B cell (primary cell): ENCODE data around the gene PACRG. TPM values are rescaled to one million over a fixed set of nuclear protein-coding genes. Genes with fewer than 3 reads are reported as not detected.

ENCODE experiments used
- ATAC-seq: fragments of 200-7000 bp; cut with Tn5 transposase; one replicate; pipeline ENCODE4 v1.10.0; 2021; ENCODE audit warnings: low read depth, mild to moderate bottlenecking, moderate number of reproducible peaks, moderate library complexity
- CTCF ChIA-PET: fragments of 350-600 bp; sonication (Branson Sonifier 250); formaldehyde crosslinking; loops from one replicate; lab custom pipeline; 2021; ENCODE audit warnings: antibody characterized with exemption, inconsistent platforms; lab: Charles Lee
- POLR2A ChIA-PET: fragments of 350-600 bp; sonication (Branson Sonifier 250); formaldehyde crosslinking; loops from one replicate; lab custom pipeline; 2021; ENCODE audit warnings: antibody characterized with exemption; lab: Charles Lee
- DNase-seq: peaks from one replicate; pipeline ENCODE4 v3.0.0; 2013
- H2AFZ ChIP-seq: 2 replicates; pipeline ENCODE4 v1.6.1; 2012; ENCODE audit warnings: mild to moderate bottlenecking, low read depth, low read length; ENCODE audit not compliant: insufficient read depth, poor library complexity, severe bottlenecking
- H3K27ac ChIP-seq, 2 donors: 1 replicate in 1 of 2; 2 replicates in 1 of 2; pipeline ENCODE4 v1.5.1; 2012 to 2013; ENCODE audit warnings: low read length in 2 of 2, mild to moderate bottlenecking in 2 of 2, moderate library complexity in 1 of 2
- H3K27me3 ChIP-seq, 4 experiments: fragments of 200-600 bp in 1 of 4; sonication (generic) in 1 of 4; replicated peaks in 1 of 4; 1 replicate in 2 of 4; 2 replicates in 2 of 4; pipeline versions ENCODE4 v1.6.1 to v1.7.0; 2013 to 2016; ENCODE audit warnings: low read length in 3 of 4, mild to moderate bottlenecking in 2 of 4, mixed read lengths in 1 of 4, moderate library complexity in 1 of 4; ENCODE audit not compliant: insufficient read depth in 4 of 4, control insufficient read depth in 3 of 4; ENCODE audit errors: control extremely low read depth in 1 of 4
- H3K36me3 ChIP-seq, 2 experiments: replicated peaks in 1 of 2; 1 replicate in 1 of 2; 2 replicates in 1 of 2; pipeline versions ENCODE4 v1.6.1 to v1.7.1; 2013; ENCODE audit warnings: low read length in 1 of 2; ENCODE audit not compliant: insufficient read depth in 2 of 2, control insufficient read depth in 1 of 2; ENCODE audit errors: control extremely low read depth in 1 of 2, extremely low read depth in 1 of 2
- H3K4me1 ChIP-seq, 2 donors: fragments of 200-600 bp in 1 of 2; sonication (generic) in 1 of 2; 1 replicate in 1 of 2; 2 replicates in 1 of 2; pipeline versions ENCODE4 v1.5.1 to v1.6.1; 2013 to 2017; ENCODE audit warnings: low read length in 2 of 2; ENCODE audit not compliant: control insufficient read depth in 2 of 2, insufficient read depth in 2 of 2
- H3K4me2 ChIP-seq: replicated peaks from 2 replicates; pipeline ENCODE3; 2012; ENCODE audit warnings: mild to moderate bottlenecking, low read depth, low read length; ENCODE audit not compliant: poor library complexity, severe bottlenecking
- H3K4me3 ChIP-seq, 5 experiments: fragments of 200-600 bp in 1 of 5; sonication (generic) in 1 of 5; 1 replicate in 3 of 5; 2 replicates in 2 of 5; pipeline versions ENCODE4 v1.5.1 to v1.7.0; 2011 to 2016; ENCODE audit warnings: low read length in 4 of 5, mild to moderate bottlenecking in 4 of 5, low read depth in 2 of 5, control low read depth in 1 of 5, moderate library complexity in 1 of 5; ENCODE audit not compliant: insufficient read depth in 1 of 5; ENCODE audit errors: control extremely low read depth in 1 of 5, extremely low read depth in 1 of 5
- H3K79me2 ChIP-seq: fragments of 200-600 bp; sonication (generic); one replicate; pipeline ENCODE4 v1.6.0; 2016; ENCODE audit warnings: low read length; ENCODE audit not compliant: control insufficient read depth, insufficient read depth
- H3K9ac ChIP-seq: fragments of 200-600 bp; sonication (generic); 2 replicates; pipeline ENCODE4 v1.6.1; 2017; ENCODE audit warnings: mild to moderate bottlenecking, low read length, moderate library complexity
- H3K9me3 ChIP-seq, 3 donors: one replicate each; pipeline versions ENCODE4 v1.6.1 to v1.7.1; 2013; ENCODE audit warnings: low read length in 2 of 3; ENCODE audit not compliant: control insufficient read depth in 2 of 3, insufficient read depth in 1 of 3; ENCODE audit errors: control extremely low read depth in 1 of 3
- H4K20me1 ChIP-seq: 2 replicates; pipeline ENCODE4 v1.6.0; 2012; ENCODE audit warnings: mild to moderate bottlenecking, low read length; ENCODE audit not compliant: insufficient read depth, control insufficient read depth, poor library complexity, severe bottlenecking
- H3K27ac Mint-ChIP-seq: one replicate; pipeline ENCODE4 v1.8.0; 2021; ENCODE audit warnings: mixed read lengths
- H3K27me3 Mint-ChIP-seq: one replicate; pipeline ENCODE4 v1.8.0; 2021; ENCODE audit warnings: mixed read lengths
- H3K4me1 Mint-ChIP-seq: one replicate; pipeline ENCODE4 v1.8.0; 2021; ENCODE audit warnings: mixed read lengths
- H3K4me3 Mint-ChIP-seq: one replicate; pipeline ENCODE4 v1.8.0; 2021; ENCODE audit warnings: mixed read lengths
- H3K9me3 Mint-ChIP-seq: one replicate; pipeline ENCODE4 v1.8.0; 2022; ENCODE audit warnings: mixed read lengths; ENCODE audit not compliant: insufficient read depth
- CTCF ChIP-seq: fragments of 200-600 bp; IDR thresholded peaks from one replicate; pipeline ENCODE4 v1.8.0; 2022; ENCODE audit warnings: antibody characterized with exemption, mild to moderate bottlenecking
- EZH2 ChIP-seq: IDR thresholded peaks from 2 replicates; pipeline ENCODE4 v1.6.1; 2012; ENCODE audit warnings: borderline replicate concordance, low read depth, mild to moderate bottlenecking, moderate library complexity, low read length; ENCODE audit not compliant: insufficient read depth, poor library complexity, severe bottlenecking
- WGBS: methylation state at CpG from one replicate; pipeline ENCODE4 v1.1.5; 2013; ENCODE audit warnings: missing lambda C conversion rate; ENCODE audit not compliant: insufficient coverage; 5-methylcytosine and 5-hydroxymethylcytosine counted together
- intact Hi-C: fragments of 100-400 bp; cut with micrococcal nuclease; formaldehyde crosslinking; loops from one replicate; pipeline ENCODE4 v1.10.0; 2022
- polyA plus RNA-seq: library from polyadenylated mRNA; depleted of rRNA; stranded (reverse); fragments of >200 nt; gene quantifications from 2 replicates; pipeline ENCODE4 v1.2.3, GENCODE V29; 2012
- total RNA-seq, 2 donors: library from RNA; stranded (reverse); fragments of 120-200 nt in 1 of 2; gene quantifications; 1 replicate in 1 of 2; 2 replicates in 1 of 2; pipeline versions ENCODE4 v1.2.3 to v1.2.4, GENCODE V29; 2013 to 2022

PACRG gene
- total and polyA plus RNA-seq, 2 donors (not counting 1 experiment from before 2014, with no cell fraction given) = not detected

DNA sequence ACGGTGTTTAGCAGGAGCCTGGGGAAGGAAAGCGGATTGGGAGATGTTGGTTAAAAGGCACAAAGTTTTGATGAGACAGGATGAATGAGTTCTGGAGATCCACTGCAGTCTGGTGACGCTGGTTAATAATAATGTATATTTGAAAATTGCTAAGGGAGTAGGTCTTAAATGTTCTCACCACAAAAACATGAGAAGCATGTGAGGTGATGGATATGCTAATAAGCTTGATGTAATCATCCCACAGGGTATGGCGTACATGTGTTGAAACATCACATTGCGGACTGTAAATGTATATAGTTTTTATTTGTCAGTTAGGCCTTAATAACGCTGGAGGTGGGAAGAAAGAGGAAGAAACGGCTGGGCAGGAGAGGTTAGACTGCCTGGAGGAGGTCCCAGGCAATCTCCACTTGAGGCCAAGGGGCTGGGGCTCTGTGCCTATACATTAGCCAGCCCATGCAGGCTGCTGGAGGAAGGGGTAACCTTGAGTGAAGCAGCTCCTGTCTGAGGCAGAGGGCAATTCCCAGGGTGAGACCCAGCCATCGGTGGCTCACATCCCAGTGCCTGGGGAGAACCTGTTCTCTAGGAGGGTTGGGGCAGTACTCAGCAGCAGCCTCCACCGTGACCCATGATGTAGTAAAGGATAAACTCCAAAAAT is 498.5 kb downstream of the PACRG start:
- no peak for ATAC-seq

More for the DNA sequence above, 498.5 kb downstream of the PACRG start:
- Mint-ChIP-seq H3K4me3 (no peak overlapping the region), H3K27ac (no peak overlapping the region), H3K9me3 (no peaks in the 10 kb centered on the region), H3K27me3 (no peaks in the 10 kb centered on the region), H3K4me1 (no peaks in the 10 kb centered on the region)
- Histone ChIP-seq H3K79me2 (no peaks in the 10 kb centered on the region), H3K27ac (no peak overlapping the region), H3K27me3 (no peaks in the 10 kb centered on the region), H3K4me3 (no peak overlapping the region), H3K9ac (no peak overlapping the region), H2AFZ (no peak overlapping the region), H3K36me3 (no peaks in the 10 kb centered on the region), H3K9me3 (no peaks in the 10 kb centered on the region), H3K4me2 (no peak overlapping the region), H4K20me1 (no peaks in the 10 kb centered on the region), H3K4me1 (no peaks in the 10 kb centered on the region)
- TF ChIP-seq EZH2 (no peak), CTCF (no peak)
- intact Hi-C loops = no loop called here
- 90% methylated on average over 8 of the region's 9 CpGs for WGBS
- POLR2A ChIA-PET = no interaction called here
- CTCF ChIA-PET = no interaction called here
- no peak for DNase-seq
